Uterus (tissue), 4 donors: ENCODE measurements around the gene CAPN9. TPM values are rescaled to one million over a fixed set of nuclear protein-coding genes. Genes with fewer than 3 reads are reported as not detected.

Experiments used
- DNase-seq, 2 donors: peaks; one replicate each; pipeline ENCODE4 v3.0.0-alpha.2; 2019 to 2020
- H3K27ac ChIP-seq, 2 donors: fragments of 200-600 bp; sonication (generic); 1 replicate in 1 of 2; 2 replicates in 1 of 2; pipeline ENCODE4 v1.5.1; 2016 to 2018
- H3K27me3 ChIP-seq, 2 donors: fragments of 200-600 bp; sonication (generic); one replicate each; pipeline ENCODE4 v1.5.1; 2018 to 2019; ENCODE audit warnings: control low read depth in 1 of 2
- H3K36me3 ChIP-seq, 2 donors: fragments of 200-600 bp; sonication (generic); one replicate each; pipeline ENCODE4 v1.5.1; 2019; ENCODE audit warnings: control low read depth in 1 of 2
- H3K4me1 ChIP-seq, 2 donors: fragments of 200-600 bp; sonication (generic); one replicate each; pipeline ENCODE4 v1.5.1; 2018 to 2019; ENCODE audit warnings: control low read depth in 1 of 2
- H3K4me3 ChIP-seq, 2 donors: fragments of 200-600 bp; sonication (generic); 1 replicate in 1 of 2; 2 replicates in 1 of 2; pipeline ENCODE4 v1.5.1; 2018 to 2019; ENCODE audit warnings: mild to moderate bottlenecking in 1 of 2
- H3K9me3 ChIP-seq, 2 donors: fragments of 200-600 bp; sonication (generic); one replicate each; pipeline ENCODE4 v1.5.1; 2019; ENCODE audit warnings: control low read depth in 1 of 2
- CTCF ChIP-seq, 4 experiments: fragments of 200-600 bp in 2 of 4; fragments of 450-650 bp in 2 of 4; sonication (generic) in 2 of 4; IDR thresholded peaks; one replicate each; pipeline ENCODE4 v1.5.1; 2016 to 2019; ENCODE audit warnings: antibody characterized with exemption in 4 of 4, mild to moderate bottlenecking in 2 of 4, moderate library complexity in 1 of 4
- POLR2A ChIP-seq, 2 donors: fragments of 450-650 bp; IDR thresholded peaks; one replicate each; pipeline ENCODE4 v1.6.1; 2016; ENCODE audit warnings: antibody characterized with exemption in 2 of 2, mild to moderate bottlenecking in 1 of 2, moderate library complexity in 1 of 2
- intact Hi-C: fragments of 100-400 bp; cut with DNase I; formaldehyde crosslinking; loops from one replicate; pipeline ENCODE4 v1.15.1; 2023; ENCODE audit warnings: low total_unique reads
- total RNA-seq, 4 donors: library from RNA; depleted of rRNA in 3 of 4; stranded (reverse); fragments of >200 nt in 3 of 4; gene quantifications; one replicate each; pipeline versions ENCODE4 v1.1.0 to v1.2.4, GENCODE V29; 2014 to 2023
- donor health status: DM: yes; HTN: yes; CAD: no.

CAPN9 gene
- total RNA-seq, 4 donors from 2014 or later: 0.41 TPM; not detected in 3

DNA sequence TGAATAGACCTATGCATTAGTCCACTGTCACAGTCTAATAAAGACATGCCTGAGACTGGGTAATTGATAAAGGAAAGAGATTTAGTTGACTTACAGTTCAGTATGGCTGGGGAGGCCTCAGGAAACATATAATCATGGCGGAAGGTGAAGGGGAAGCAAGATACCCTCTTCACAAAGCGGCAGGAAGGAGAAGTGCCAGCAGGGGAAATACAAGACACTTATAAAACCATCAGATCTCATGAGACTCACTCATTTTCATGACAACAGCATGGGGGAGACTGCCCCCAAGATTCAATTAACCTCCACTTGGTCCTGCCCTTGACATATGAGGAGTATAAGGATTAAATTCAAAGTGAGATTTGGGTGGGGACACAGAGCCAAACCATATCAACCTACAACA lies 59.4 kb downstream of the CAPN9 start:
- Histone ChIP-seq H3K4me3 (no peak overlapping the region), H3K4me1 (no peaks in the 10 kb centered on the region), H3K27ac (no peak overlapping the region), H3K27me3 (no peaks in the 10 kb centered on the region), H3K36me3 (no peaks in the 10 kb centered on the region), H3K9me3 (no peaks in the 10 kb centered on the region)
- TF ChIP-seq POLR2A (IDR thresholded peaks at IDR 0.05) (no peak), CTCF (IDR thresholded peaks at IDR 0.05) (no peak)
- no peak for DNase-seq
- intact Hi-C loops: no loop called here

- Histone ChIP-seq H3K27ac (no peak overlapping the region), H3K36me3 (no peaks in the 10 kb centered on the region), H3K9me3 (no peaks in the 10 kb centered on the region), H3K4me1 (no peaks in the 10 kb centered on the region), H3K27me3 (no peaks in the 10 kb centered on the region), H3K4me3 (no peak overlapping the region)
- DNase-seq: no peak
- no peak for TF ChIP-seq POLR2A (IDR thresholded peaks at IDR 0.05)
- TF ChIP-seq CTCF (IDR thresholded peaks at IDR 0.05): no peak
- intact Hi-C loops: no loop called here
Measured at GRCh38 chr1:230807029-230807428, 59.8 kb downstream of the CAPN9 start.

DNA sequence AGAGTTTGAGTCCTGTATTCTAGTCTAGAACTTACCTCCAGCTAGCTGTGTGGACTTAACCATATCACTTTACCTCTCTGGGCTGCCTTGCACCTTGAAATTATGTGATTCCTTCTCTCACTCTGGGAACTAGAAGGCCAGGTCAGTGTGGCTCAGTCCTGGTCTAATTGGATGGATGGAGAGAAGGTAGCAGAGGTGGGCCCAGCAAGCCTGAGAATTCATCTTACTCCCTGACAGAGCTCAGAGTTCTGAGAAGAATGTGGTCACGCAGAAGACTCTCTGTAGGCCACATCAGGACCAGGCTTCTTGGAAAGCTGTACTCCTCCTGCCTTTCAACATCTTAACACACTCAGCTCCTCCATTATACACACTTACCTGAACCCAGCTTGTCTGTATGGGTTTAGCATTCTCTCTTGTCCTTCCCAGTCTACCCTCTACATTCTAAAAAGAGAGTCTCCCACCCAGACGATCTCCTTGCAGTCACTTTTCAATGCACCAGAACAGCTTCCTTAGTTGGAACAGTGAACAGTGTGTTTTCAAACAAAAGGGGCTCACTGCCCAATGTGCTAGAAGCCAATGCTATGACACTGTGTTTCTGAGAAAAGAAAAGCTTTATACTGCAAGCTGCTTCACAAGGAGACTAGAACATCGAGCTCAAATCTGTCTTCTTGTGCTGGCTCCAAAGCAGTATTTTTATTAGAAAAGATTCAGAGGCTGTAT lies 60.5 kb downstream of the CAPN9 start:
- H3K9me3 ChIP-seq: peaks cover 0 to 5% of the 10 kb centered on the region in 2 donors
- H3K4me1 ChIP-seq: no peaks in the 10 kb centered on the region
- H3K27me3 ChIP-seq: no peaks in the 10 kb centered on the region
- DNase-seq: no peak
- H3K36me3 ChIP-seq: no peaks in the 10 kb centered on the region
- H3K4me3 ChIP-seq: no peak overlapping the region
- intact Hi-C loops: no loop called here
- no peak overlapping the region for H3K27ac ChIP-seq
- TF ChIP-seq POLR2A (IDR thresholded peaks at IDR 0.05): no peak
- no peak for TF ChIP-seq CTCF (IDR thresholded peaks at IDR 0.05)

DNA sequence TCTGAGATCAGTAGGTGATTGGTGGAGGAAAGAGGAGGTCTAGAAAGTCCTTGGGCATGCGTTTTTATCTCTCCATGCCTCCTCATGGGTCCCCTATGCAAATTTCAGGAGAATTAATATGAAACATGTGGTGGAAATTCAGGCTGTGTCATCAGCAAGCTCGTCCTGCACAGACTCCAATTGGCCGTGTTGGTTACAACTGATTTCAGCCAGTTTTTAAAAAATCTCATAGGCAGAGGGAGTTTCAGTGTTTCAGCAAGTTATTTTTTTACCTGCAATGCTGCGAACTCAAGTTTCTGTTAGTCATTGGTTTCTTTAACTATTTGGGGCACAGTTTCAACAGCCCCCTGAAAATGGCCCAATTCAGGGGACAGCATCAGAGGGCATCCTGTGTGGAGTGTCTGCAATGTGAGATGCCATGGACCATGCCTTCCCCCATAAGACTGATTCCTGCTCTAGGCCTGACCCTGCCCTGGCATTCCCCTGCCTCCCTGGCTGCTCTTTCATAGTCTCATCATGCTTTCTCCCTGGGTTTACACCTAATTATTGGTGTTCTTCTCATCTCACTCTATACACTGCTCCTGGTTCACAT lies 61.2 kb downstream of the CAPN9 start:
- H3K36me3 ChIP-seq: no peaks in the 10 kb centered on the region
- H3K27me3 ChIP-seq: no peaks in the 10 kb centered on the region
- H3K4me3 ChIP-seq: no peak overlapping the region
- no peak overlapping the region for H3K27ac ChIP-seq
- intact Hi-C loops: no loop called here
- no peak for TF ChIP-seq POLR2A (IDR thresholded peaks at IDR 0.05)
- TF ChIP-seq CTCF (IDR thresholded peaks at IDR 0.05): no peak
- peaks cover 0 to 7% of the 10 kb centered on the region in 2 donors for H3K9me3 ChIP-seq
- DNase-seq: no peak
- no peaks in the 10 kb centered on the region for H3K4me1 ChIP-seq

- H3K4me1 ChIP-seq: no peaks in the 10 kb centered on the region
- H3K4me3 ChIP-seq: no peak overlapping the region
- peaks cover 0 to 7% of the 10 kb centered on the region in 2 donors for H3K9me3 ChIP-seq
- no peaks in the 10 kb centered on the region for H3K36me3 ChIP-seq
- intact Hi-C loops: no loop called here
- DNase-seq: no peak
- H3K27me3 ChIP-seq: no peaks in the 10 kb centered on the region
- TF ChIP-seq CTCF (IDR thresholded peaks at IDR 0.05) (no peak), POLR2A (IDR thresholded peaks at IDR 0.05) (no peak)
- H3K27ac ChIP-seq: no peak overlapping the region
Measured at GRCh38 chr1:230809256-230809990, 62.2 kb downstream of the CAPN9 start.
